Neural progenitor cell (in vitro differentiated cells): ENCODE measurements around the gene EPGN.

ENCODE experiments used
- CTCF ChIP-seq: fragments of 200-600 bp; sonication (generic); IDR thresholded peaks from 2 replicates; pipeline ENCODE4 v1.5.1; 2017; ENCODE audit warnings: antibody characterized with exemption, mild to moderate bottlenecking
- EZH2phosphoT487 ChIP-seq: fragments of 200-600 bp; sonication (generic); IDR thresholded peaks from 2 replicates; pipeline ENCODE4 v1.6.1; 2017; ENCODE audit warnings: antibody characterized with exemption

- TF ChIP-seq CTCF (no peak), EZH2phosphoT487 (no peak)
These were observed 39.6 kb upstream of the EPGN start for GRCh38 chr4:74268643-74269042.
